ENCODE measurements around the gene NUDT2.
A peak's percentile ranks its signal among the peaks of the same experiment; 100 is the strongest.

DNA sequence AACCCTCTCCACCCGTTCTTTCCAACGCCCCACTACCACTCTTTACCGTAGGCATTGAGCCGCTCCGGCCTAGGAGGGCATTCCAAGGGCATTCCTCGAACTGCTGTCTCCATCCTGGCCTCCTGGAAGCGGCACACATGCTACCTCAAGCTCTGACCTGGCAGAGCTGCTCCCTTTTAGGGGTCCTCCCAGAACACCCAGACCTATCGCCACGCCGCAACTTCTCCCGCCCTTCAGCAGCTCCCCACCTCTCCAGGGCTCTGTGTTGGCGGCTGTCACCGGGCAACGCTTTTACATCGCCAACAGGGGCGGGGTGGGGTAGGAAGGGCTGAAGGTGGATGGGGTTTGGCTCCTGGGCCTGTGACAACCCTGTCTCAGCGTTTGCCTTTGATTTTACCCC lies 52.0 kb downstream of the NUDT2 start:
- TF ChIP-seq, protein P1, sequence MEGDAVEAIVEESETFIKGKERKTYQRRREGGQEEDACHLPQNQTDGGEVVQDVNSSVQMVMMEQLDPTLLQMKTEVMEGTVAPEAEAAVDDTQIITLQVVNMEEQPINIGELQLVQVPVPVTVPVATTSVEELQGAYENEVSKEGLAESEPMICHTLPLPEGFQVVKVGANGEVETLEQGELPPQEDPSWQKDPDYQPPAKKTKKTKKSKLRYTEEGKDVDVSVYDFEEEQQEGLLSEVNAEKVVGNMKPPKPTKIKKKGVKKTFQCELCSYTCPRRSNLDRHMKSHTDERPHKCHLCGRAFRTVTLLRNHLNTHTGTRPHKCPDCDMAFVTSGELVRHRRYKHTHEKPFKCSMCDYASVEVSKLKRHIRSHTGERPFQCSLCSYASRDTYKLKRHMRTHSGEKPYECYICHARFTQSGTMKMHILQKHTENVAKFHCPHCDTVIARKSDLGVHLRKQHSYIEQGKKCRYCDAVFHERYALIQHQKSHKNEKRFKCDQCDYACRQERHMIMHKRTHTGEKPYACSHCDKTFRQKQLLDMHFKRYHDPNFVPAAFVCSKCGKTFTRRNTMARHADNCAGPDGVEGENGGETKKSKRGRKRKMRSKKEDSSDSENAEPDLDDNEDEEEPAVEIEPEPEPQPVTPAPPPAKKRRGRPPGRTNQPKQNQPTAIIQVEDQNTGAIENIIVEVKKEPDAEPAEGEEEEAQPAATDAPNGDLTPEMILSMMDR (conservative IDR thresholded peaks at IDR 0.05 in 1 of 2, IDR thresholded peaks at IDR 0.05 in 1 of 2; ENCODE audit: low read depth in 1 of 2, low read length in 2 of 2): no peak
- TF ChIP-seq EZH2 (IDR thresholded peaks at IDR 0.05; ENCODE audit: low read length, missing control alignments): peak; percentile 9

All from fibroblast of lung (primary cell).